HG02840 (cell line): ENCODE measurements around the gene SLC37A3.
"Not testable (repeated sequence)": the region's sequence is repeated elsewhere in the genome, so short reads cannot be mapped to it uniquely, and the experiment has no call there.

Experiments used
- ATAC-seq: cut with Tn5 transposase; IDR thresholded peaks from one replicate; pipeline ENCODE4 v1.9.1; 2021; ENCODE audit warnings: mild to moderate bottlenecking, moderate library complexity, moderate number of reproducible peaks; ENCODE audit not compliant: unreplicated experiment, low FRiP score

The SLC37A3 gene

GRCh38 chr7:140349144-140349771, 49.1 kb downstream of the SLC37A3 start:
- ATAC-seq = no peak

- no peak for ATAC-seq
These were observed 50.0 kb downstream of the SLC37A3 start for GRCh38 chr7:140348161-140348849.

DNA sequence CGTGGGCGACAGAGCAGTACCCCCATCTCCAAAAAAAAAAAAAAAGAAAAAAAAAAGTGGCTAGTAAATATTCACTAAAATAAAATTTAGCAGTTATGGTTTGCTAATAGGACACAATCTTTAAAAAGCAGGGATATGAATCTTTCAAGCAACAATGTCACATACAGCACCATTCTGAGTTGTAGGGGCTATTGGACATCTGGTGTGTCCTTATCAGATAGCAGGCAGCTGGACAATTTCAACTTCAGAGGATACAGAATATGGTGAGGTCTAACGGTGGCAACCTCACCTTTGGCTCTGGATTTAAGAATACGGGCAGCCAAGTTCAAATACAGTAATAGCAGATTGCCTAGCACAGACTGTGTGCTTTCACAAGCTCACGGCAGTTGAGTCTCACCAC, 51.1 kb downstream of the SLC37A3 start:
- no peak for ATAC-seq

DNA sequence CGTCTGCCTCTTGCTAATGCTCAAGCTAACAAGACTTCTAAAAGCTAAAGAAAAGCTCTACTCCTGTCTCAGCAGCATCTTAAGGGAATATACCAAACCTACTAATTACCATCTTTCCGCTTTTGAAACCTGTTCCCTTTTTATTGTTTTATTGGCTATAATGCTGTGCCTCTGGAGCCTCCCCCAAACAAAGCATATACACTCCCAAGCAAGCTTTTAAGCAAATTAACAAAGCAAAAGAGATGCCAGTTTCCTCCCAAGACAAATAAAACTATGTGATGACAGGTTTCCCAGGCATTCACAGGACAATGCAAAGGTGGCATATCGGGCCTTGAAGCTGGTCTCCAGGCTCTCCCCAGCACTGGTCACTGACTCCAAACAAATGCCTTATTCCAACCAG, 52.9 kb downstream of the SLC37A3 start:
- ATAC-seq = no peak

- ATAC-seq = no peak
These were observed 55.4 kb downstream of the SLC37A3 start for GRCh38 chr7:140342727-140343514.

DNA sequence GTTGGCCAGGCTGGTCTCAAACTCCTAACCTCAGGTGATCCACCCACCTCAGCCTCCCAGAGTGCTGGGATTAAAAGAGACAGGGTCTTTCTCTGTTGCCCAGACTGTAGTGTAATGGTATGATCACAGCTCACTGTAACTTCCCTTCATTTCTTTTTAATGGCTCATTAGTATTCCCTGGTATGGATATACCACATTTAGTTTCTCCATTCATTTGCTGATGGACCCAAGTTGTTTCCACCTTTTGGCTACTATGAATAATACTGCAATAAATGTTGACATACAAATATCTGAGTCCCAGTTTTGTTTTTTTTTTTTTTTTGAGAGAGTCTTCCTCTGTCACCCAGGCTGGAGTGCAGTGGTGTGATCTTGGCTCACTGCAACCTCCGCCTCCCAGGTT, 59.4 kb downstream of the SLC37A3 start:
- not testable (repeated sequence) for ATAC-seq

GRCh38 chr7:140334341-140335057, 63.8 kb downstream of the SLC37A3 start:
- ATAC-seq = no peak

DNA sequence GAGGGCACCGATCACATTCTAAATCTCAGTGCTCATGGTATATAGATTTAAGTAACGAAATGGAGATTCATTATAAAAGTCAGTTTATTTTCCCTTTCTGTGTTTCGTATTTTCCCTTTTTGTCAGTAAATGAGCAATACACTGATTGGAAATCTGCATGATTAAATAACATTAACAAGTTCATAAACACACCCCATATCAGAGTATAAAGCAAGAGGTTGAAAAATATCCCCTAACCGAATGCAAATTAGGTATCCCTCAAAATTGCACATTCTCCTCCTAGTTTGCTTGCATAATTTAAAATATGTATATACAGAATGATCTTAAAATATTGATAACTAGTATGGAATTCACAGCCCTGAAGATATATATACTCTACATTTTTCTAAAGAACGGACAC, 64.6 kb downstream of the SLC37A3 start:
- no peak for ATAC-seq

GRCh38 chr7:140333223-140333622, 65.1 kb downstream of the SLC37A3 start:
- ATAC-seq = no peak

GRCh38 chr7:140330595-140330994, 67.7 kb downstream of the SLC37A3 start:
- ATAC-seq = no peak

DNA sequence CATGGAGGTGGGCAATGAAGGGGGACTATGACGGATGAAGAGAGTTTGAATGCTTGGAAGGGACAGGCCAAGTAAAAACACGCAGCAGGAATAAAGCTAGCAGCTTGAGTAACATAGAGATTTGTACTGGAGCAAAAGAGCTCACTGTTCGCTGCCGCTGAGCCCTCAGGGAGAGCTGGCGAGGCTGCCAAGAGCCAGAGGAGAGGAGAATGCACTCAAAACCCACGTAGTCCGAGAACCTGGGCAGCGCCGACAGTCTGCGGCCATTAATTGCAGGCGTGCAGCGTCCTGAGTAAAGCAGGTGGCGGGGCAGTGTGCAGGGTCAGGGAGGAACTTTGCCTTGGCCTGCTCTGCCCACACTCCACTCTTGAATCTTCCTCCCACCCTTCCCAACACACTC, 68.2 kb downstream of the SLC37A3 start:
- no peak for ATAC-seq

DNA sequence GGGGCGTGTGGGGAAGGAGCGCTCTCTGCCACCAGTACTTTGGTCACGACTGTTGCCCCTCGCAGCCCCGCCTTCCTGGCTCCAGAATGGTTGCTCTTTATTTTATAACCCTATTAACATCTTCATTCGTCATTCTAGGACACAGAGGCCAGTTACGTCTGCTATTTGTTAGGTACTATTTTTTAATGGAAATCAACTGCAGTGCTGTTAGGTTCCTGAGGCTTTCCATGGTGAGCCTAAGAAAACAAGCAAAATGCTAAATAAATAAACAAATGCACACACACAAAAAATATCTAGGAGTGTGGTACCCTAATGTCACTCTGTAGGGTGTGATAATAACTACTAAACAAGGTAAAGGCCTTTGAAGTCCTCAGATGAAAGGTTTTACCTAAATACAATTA, 71.1 kb downstream of the SLC37A3 start:
- no peak for ATAC-seq

- no peak for ATAC-seq
These were observed 72.0 kb downstream of the SLC37A3 start for GRCh38 chr7:140326116-140326928.

DNA sequence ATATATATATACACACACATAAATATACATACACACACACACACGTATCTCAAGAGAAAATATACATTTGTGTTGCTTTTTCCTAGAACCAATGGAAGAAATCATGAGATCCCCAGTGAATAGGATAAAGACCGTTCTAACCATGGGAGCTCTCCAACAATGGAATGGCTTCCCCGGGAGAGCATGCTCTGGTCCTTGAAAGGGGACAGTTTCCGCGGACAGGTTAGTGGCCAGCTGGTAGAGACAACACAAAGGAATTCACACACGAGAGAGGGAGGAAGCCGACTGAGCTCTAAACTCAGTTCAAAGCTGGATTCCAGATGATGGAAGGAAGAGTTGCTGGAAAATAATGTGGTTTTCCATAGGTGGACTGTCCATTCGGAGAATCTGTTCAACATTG, 72.7 kb downstream of the SLC37A3 start:
- no peak for ATAC-seq

DNA sequence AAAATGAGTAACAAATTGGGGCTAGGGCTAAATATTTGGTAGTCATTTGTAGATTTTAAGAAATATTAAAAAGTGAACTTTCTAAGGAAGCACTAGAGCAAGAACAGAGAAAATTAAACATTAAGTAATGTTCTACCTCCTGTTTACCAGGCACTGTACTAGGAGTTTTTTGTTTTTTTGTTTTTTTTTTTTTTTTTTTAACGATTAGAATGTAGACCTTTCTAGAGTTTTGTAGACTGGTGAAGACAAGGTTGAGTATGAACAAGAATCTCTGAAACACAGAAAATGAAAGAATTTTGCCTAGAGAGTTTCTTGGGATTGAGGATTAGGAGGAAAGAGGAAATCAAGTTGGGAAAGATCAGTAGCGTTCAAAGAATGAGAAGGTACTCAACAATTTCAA, 73.6 kb downstream of the SLC37A3 start:
- no peak for ATAC-seq

GRCh38 chr7:140322759-140323158, 75.6 kb downstream of the SLC37A3 start:
- no peak for ATAC-seq

DNA sequence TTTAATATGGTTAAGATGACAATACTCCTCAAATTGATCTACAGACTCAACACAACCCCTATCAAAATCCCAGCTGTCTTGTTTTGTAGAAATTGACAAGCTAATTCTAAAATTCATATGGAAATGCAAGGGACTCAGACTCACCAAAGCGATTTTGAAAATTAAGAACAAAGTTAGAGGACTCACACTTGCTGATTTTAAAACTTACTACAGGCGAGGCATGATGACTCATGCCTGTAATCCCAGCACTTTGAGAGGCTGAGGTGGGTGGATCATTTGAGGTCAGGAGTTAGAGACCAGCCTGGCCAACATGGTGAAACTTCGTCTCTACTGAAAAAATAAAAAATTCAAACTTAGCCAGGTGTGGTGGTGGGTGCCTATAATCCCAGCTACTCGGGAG, 78.3 kb downstream of the SLC37A3 start:
- not testable (repeated sequence) for ATAC-seq

DNA sequence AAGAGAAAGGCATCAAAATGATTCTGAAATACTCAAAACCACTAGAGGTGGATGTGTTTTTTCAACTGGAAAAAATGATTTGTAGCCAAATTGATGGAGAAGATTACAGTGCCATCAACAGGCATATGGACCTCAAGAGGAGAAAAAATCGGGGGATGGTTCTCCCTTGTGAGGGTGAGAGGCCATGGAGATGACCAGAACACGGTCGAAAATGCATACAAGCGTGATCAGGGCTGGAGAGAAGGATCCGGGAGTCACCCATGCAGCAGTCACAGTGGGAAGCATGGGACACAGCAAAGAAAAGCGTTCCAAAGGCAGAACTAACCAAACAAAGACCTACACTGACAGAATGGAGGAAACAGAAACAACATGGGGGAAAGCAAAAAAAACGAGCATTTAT, 80.3 kb downstream of the SLC37A3 start:
- no peak for ATAC-seq

GRCh38 chr7:140317597-140317996, 80.7 kb downstream of the SLC37A3 start:
- no peak for ATAC-seq

GRCh38 chr7:140316165-140316661, 82.1 kb downstream of the SLC37A3 start:
- no peak for ATAC-seq
